ENCODE measurements around the gene HDAC4.
"Not testable (repeated sequence)": the region's sequence is repeated elsewhere in the genome, so short reads cannot be mapped to it uniquely, and the experiment has no call there.

The HDAC4 gene

GRCh38 chr2:239291475-239292350 lies 109.1 kb downstream of the HDAC4 start:
- DNase-seq = no peak

GRCh38 chr2:239290618-239291474 lies 110.0 kb downstream of the HDAC4 start:
- no peak for DNase-seq

GRCh38 chr2:239289545-239289944 lies 111.3 kb downstream of the HDAC4 start:
- no peak for DNase-seq

- DNase-seq = no peak
Observed at GRCh38 chr2:239288951-239289511, 111.8 kb downstream of the HDAC4 start.

GRCh38 chr2:239288237-239288636 lies 112.6 kb downstream of the HDAC4 start:
- no peak for DNase-seq

- DNase-seq = no peak
Observed at GRCh38 chr2:239287461-239287860, 113.4 kb downstream of the HDAC4 start.

- no peak for DNase-seq
Observed at GRCh38 chr2:239286901-239287300, 113.9 kb downstream of the HDAC4 start.

- no peak for DNase-seq
Observed at GRCh38 chr2:239285932-239286230, 114.9 kb downstream of the HDAC4 start.

- no peak for DNase-seq
Observed at GRCh38 chr2:239285071-239285931, 115.5 kb downstream of the HDAC4 start.

GRCh38 chr2:239283961-239284795 lies 116.6 kb downstream of the HDAC4 start:
- DNase-seq = no peak

GRCh38 chr2:239283288-239283945 lies 117.4 kb downstream of the HDAC4 start:
- no peak for DNase-seq

GRCh38 chr2:239282448-239283287 lies 118.2 kb downstream of the HDAC4 start:
- DNase-seq = no peak

- not testable (repeated sequence) for DNase-seq
Observed at GRCh38 chr2:239280296-239281017, 120.4 kb downstream of the HDAC4 start.

- DNase-seq = no peak
Observed at GRCh38 chr2:239279508-239280295, 121.1 kb downstream of the HDAC4 start.

- no peak for DNase-seq
Observed at GRCh38 chr2:239278941-239279365, 121.9 kb downstream of the HDAC4 start.

- no peak for DNase-seq
Observed at GRCh38 chr2:239278361-239278760, 122.5 kb downstream of the HDAC4 start.

GRCh38 chr2:239277401-239278085 lies 123.3 kb downstream of the HDAC4 start:
- DNase-seq = no peak

GRCh38 chr2:239276851-239277250 lies 124.0 kb downstream of the HDAC4 start:
- no peak for DNase-seq
